Fibroblast of lung (primary cell): Measurements from ENCODE around the gene TC2N. TPM values are rescaled to one million over a fixed set of nuclear protein-coding genes. Genes with fewer than 3 reads are reported as not detected.

ENCODE experiments used
- DNase-seq, 2 donors: peaks; one replicate each; pipeline versions ENCODE4 v3.0.0 to v3.0.0-alpha.2; 2010; ENCODE audit warnings: low read depth in 2 of 2
- H2AFZ ChIP-seq: 2 replicates; pipeline ENCODE4 v1.5.1; 2012; ENCODE audit warnings: low read length, control low read depth, inconsistent platforms
- H3K27ac ChIP-seq: 2 replicates; pipeline ENCODE4 v1.5.1; 2011; ENCODE audit warnings: low read length, control low read depth; ENCODE audit not compliant: insufficient read depth
- H3K27me3 ChIP-seq: 2 replicates; pipeline ENCODE4 v1.5.1; 2011; ENCODE audit warnings: mild to moderate bottlenecking, low read length; ENCODE audit not compliant: control insufficient read depth, insufficient read depth
- H3K36me3 ChIP-seq: 2 replicates; pipeline ENCODE4 v1.5.1; 2011; ENCODE audit warnings: low read length; ENCODE audit not compliant: control insufficient read depth, insufficient read depth
- H3K4me1 ChIP-seq: 2 replicates; pipeline ENCODE4 v1.5.1; 2011; ENCODE audit warnings: low read length; ENCODE audit not compliant: control insufficient read depth, insufficient read depth; ENCODE audit errors: extremely low read depth
- H3K4me2 ChIP-seq: 2 replicates; pipeline ENCODE4 v1.5.1; 2011; ENCODE audit warnings: low read length, control low read depth; ENCODE audit not compliant: insufficient read depth; ENCODE audit errors: extremely low read depth
- H3K4me3 ChIP-seq, 4 experiments: fragments of 200-600 bp in 1 of 4; sonication (generic) in 1 of 4; replicated peaks in 1 of 4; 2 replicates each; pipeline ENCODE4 v1.5.1; 2011 to 2016; ENCODE audit warnings: low read length in 4 of 4, low read depth in 3 of 4, mild to moderate bottlenecking in 3 of 4, control low read depth in 2 of 4, inconsistent platforms in 1 of 4, mixed read lengths in 1 of 4; ENCODE audit not compliant: insufficient read depth in 1 of 4; ENCODE audit errors: control extremely low read depth in 1 of 4
- H3K79me2 ChIP-seq: 2 replicates; pipeline ENCODE4 v1.5.1; 2012; ENCODE audit warnings: mild to moderate bottlenecking, low read length, inconsistent platforms; ENCODE audit not compliant: control insufficient read depth, insufficient read depth
- H3K9ac ChIP-seq: 2 replicates; pipeline ENCODE4 v1.5.1; 2011; ENCODE audit warnings: mild to moderate bottlenecking, low read length, control low read depth; ENCODE audit not compliant: insufficient read depth
- H3K9me3 ChIP-seq: 2 replicates; pipeline ENCODE4 v1.5.1; 2012; ENCODE audit warnings: low read depth, low read length; ENCODE audit not compliant: control insufficient read depth, insufficient read depth
- H4K20me1 ChIP-seq: 2 replicates; pipeline ENCODE4 v1.5.1; 2011; ENCODE audit warnings: low read length; ENCODE audit not compliant: control insufficient read depth, insufficient read depth; ENCODE audit errors: extremely low read depth
- CTCF ChIP-seq, 2 donors: IDR thresholded peaks in 1 of 2; conservative IDR thresholded peaks in 1 of 2; 1 replicate in 1 of 2; 2 replicates in 1 of 2; pipeline ENCODE4 v1.5.1; 2011 to 2012; ENCODE audit warnings: low read length in 2 of 2, control low read depth in 1 of 2, inconsistent platforms in 1 of 2, low read depth in 1 of 2, mild to moderate bottlenecking in 1 of 2
- EZH2 ChIP-seq: IDR thresholded peaks from 2 replicates; pipeline ENCODE4 v1.5.1; 2012; ENCODE audit warnings: low read length, control low read depth, mild to moderate bottlenecking; ENCODE audit errors: missing control alignments
- polyA plus RNA-seq, 2 donors: library from polyadenylated mRNA; depleted of rRNA in 1 of 2; stranded (reverse) in 1 of 2; unstranded in 1 of 2; fragments of >200 nt; gene quantifications; 2 replicates each; pipeline ENCODE4 v1.2.1, GENCODE V29; 2011 to 2012; ENCODE audit warnings: missing spikeins in 1 of 2
- total RNA-seq: library from RNA; depleted of rRNA; stranded (reverse); fragments of >200 nt; gene quantifications from 2 replicates; pipeline ENCODE4 v1.2.1, GENCODE V29; 2014

The TC2N gene
- total and polyA plus RNA-seq, 2 donors (not counting 1 experiment from before 2014, with no cell fraction given) = 0.19 to 0.83 TPM

DNA sequence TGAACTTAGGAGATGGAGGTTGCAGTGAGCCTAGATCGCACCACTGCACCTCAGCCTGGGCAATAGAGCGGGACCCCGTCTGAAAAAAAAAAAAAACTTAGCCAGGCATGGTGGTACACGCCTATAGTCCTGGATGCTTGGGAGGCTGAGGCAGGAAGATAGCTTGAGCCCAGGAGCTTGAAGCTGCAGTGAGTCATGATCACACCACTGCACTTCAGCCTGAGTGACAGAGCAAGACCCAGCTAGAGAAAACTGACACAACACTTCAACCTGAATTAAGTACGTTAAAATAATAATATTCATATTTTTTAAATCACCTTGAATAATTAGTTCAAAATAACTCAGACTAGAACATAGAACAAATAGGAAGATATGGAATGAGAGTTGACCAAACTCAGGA, 129.7 kb downstream of the TC2N start:
- Histone ChIP-seq H3K27ac (no peak overlapping the region), H3K9ac (no peak overlapping the region), H3K4me2 (no peak overlapping the region), H4K20me1 (no peaks in the 10 kb centered on the region), H3K9me3 (no peaks in the 10 kb centered on the region), H3K4me3 (no peak overlapping the region), H2AFZ (no peak overlapping the region), H3K36me3 (no peaks in the 10 kb centered on the region), H3K4me1 (no peaks in the 10 kb centered on the region), H3K27me3 (no peaks in the 10 kb centered on the region), H3K79me2 (no peaks in the 10 kb centered on the region)
- no peak for DNase-seq
- TF ChIP-seq EZH2 (no peak), CTCF (conservative IDR thresholded peaks at IDR 0.05 in 1 of 2, IDR thresholded peaks at IDR 0.05 in 1 of 2; ENCODE audit: low read depth in 1 of 2, low read length in 2 of 2) (no peak)

GRCh38 chr14:91732859-91733477, 134.4 kb downstream of the TC2N start:
- Histone ChIP-seq H3K79me2 (no peaks in the 10 kb centered on the region), H2AFZ (no peak overlapping the region), H3K4me1 (no peaks in the 10 kb centered on the region), H3K4me3 (no peak overlapping the region), H3K27me3 (no peaks in the 10 kb centered on the region), H3K36me3 (no peaks in the 10 kb centered on the region), H3K9me3 (no peaks in the 10 kb centered on the region), H3K9ac (no peak overlapping the region), H4K20me1 (no peaks in the 10 kb centered on the region), H3K4me2 (no peak overlapping the region), H3K27ac (no peak overlapping the region)
- DNase-seq = no peak
- TF ChIP-seq EZH2 (no peak), CTCF (conservative IDR thresholded peaks at IDR 0.05 in 1 of 2, IDR thresholded peaks at IDR 0.05 in 1 of 2; ENCODE audit: low read depth in 1 of 2, low read length in 2 of 2) (no peak)

DNA sequence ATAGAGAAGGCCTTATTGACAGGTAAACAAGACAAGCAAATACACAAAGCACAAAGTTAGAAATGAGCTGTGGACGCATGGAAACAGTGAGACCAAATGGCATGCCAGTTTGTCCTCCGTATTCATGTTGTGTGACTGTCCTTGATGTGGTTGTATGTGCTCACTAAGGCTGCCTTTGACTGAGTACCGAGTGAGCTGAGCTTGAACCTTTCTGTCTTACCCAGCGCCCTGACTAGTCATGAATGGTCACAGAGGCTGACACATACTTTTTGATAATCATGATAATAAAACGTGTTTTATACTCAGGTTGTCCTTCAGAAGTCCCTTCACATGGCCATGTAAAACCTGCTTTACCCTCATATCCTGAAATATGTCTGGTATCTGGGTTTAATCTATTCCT, 134.9 kb downstream of the TC2N start:
- H3K9me3 ChIP-seq = no peaks in the 10 kb centered on the region
- no peak overlapping the region for H3K27ac ChIP-seq
- no peak overlapping the region for H2AFZ ChIP-seq
- no peaks in the 10 kb centered on the region for H4K20me1 ChIP-seq
- no peaks in the 10 kb centered on the region for H3K4me1 ChIP-seq
- no peak for TF ChIP-seq EZH2
- no peak for TF ChIP-seq CTCF (conservative IDR thresholded peaks at IDR 0.05 in 1 of 2, IDR thresholded peaks at IDR 0.05 in 1 of 2; ENCODE audit: low read depth in 1 of 2, low read length in 2 of 2)
- DNase-seq = no peak
- H3K79me2 ChIP-seq = no peaks in the 10 kb centered on the region
- no peak overlapping the region for H3K4me3 ChIP-seq
- H3K9ac ChIP-seq = no peak overlapping the region
- no peaks in the 10 kb centered on the region for H3K36me3 ChIP-seq
- no peaks in the 10 kb centered on the region for H3K27me3 ChIP-seq
- H3K4me2 ChIP-seq = no peak overlapping the region
